GM19395 (cell line): ENCODE measurements around the gene ADAMTS17.
"Not testable (repeated sequence)": the region's sequence is repeated elsewhere in the genome, so short reads cannot be mapped to it uniquely, and the experiment has no call there.

Experiments
- ATAC-seq: cut with Tn5 transposase; IDR thresholded peaks from one replicate; pipeline ENCODE4 v1.9.1; 2021; ENCODE audit warnings: mild to moderate bottlenecking, moderate library complexity; ENCODE audit not compliant: unreplicated experiment

The ADAMTS17 gene

GRCh38 chr15:100340721-100341238 lies 995 bp downstream of the ADAMTS17 start:
- no peak for ATAC-seq

GRCh38 chr15:100339999-100340398 lies 1.8 kb downstream of the ADAMTS17 start:
- ATAC-seq: no peak

GRCh38 chr15:100339451-100339850 lies 2.3 kb downstream of the ADAMTS17 start:
- ATAC-seq: not testable (repeated sequence)

- ATAC-seq: no peak
These were observed 2.8 kb downstream of the ADAMTS17 start for GRCh38 chr15:100338971-100339444.

GRCh38 chr15:100338247-100338646 lies 3.5 kb downstream of the ADAMTS17 start:
- ATAC-seq: no peak

GRCh38 chr15:100337096-100338044 lies 4.4 kb downstream of the ADAMTS17 start:
- no peak for ATAC-seq

- no peak for ATAC-seq
These were observed 5.7 kb downstream of the ADAMTS17 start for GRCh38 chr15:100336061-100336460.

GRCh38 chr15:100335335-100335999 lies 6.3 kb downstream of the ADAMTS17 start:
- ATAC-seq: no peak

- no peak for ATAC-seq
These were observed 6.9 kb downstream of the ADAMTS17 start for GRCh38 chr15:100334905-100335304.

GRCh38 chr15:100334456-100334855 lies 7.3 kb downstream of the ADAMTS17 start:
- ATAC-seq: no peak

- ATAC-seq: no peak
These were observed 7.8 kb downstream of the ADAMTS17 start for GRCh38 chr15:100334015-100334414.

- ATAC-seq: no peak
These were observed 8.5 kb downstream of the ADAMTS17 start for GRCh38 chr15:100333236-100333635.

GRCh38 chr15:100332721-100333120 lies 9.1 kb downstream of the ADAMTS17 start:
- ATAC-seq: no peak

GRCh38 chr15:100332231-100332630 lies 9.5 kb downstream of the ADAMTS17 start:
- no peak for ATAC-seq

- no peak for ATAC-seq
These were observed 11.1 kb downstream of the ADAMTS17 start for GRCh38 chr15:100330629-100331215.

- ATAC-seq: no peak
These were observed 11.6 kb downstream of the ADAMTS17 start for GRCh38 chr15:100330221-100330620.

- ATAC-seq: no peak
These were observed 13.0 kb downstream of the ADAMTS17 start for GRCh38 chr15:100328796-100329195.

- no peak for ATAC-seq
These were observed 22.9 kb downstream of the ADAMTS17 start for GRCh38 chr15:100318880-100319279.

- no peak for ATAC-seq
These were observed 26.9 kb downstream of the ADAMTS17 start for GRCh38 chr15:100314809-100315400.

GRCh38 chr15:100311833-100312476 lies 29.8 kb downstream of the ADAMTS17 start:
- no peak for ATAC-seq
